GM18870 (cell line): ENCODE measurements around the gene DCLRE1C.
A peak's percentile ranks its signal among the peaks of the same experiment; 100 is the strongest.
"Not testable (repeated sequence)": the region's sequence is repeated elsewhere in the genome, so short reads cannot be mapped to it uniquely, and the experiment has no call there.

Experiments used
- ATAC-seq: cut with Tn5 transposase; IDR thresholded peaks from one replicate; pipeline ENCODE4 v1.9.1; 2021; ENCODE audit warnings: moderate library complexity; ENCODE audit not compliant: unreplicated experiment

The DCLRE1C gene

DNA sequence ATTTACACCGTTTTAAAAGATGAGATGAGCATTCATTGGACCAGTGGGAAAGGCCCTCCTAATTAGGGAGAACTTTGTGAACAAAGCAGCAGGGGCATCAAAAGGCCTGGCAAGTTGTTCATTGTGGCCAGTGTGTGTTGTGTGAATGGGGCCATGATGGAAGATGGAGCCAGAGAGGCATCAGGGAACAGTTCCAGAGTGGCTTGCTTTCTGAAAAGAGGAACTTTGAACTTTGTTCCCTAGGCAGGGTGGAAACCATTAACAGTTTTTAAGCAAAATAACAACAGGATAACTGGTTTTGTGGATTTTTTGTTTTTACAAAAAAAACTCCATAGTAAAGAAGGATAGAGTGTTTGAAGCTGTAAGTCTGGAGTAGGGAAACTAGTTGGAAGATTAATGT lies 62.7 kb downstream of the DCLRE1C start:
- no peak for ATAC-seq

DNA sequence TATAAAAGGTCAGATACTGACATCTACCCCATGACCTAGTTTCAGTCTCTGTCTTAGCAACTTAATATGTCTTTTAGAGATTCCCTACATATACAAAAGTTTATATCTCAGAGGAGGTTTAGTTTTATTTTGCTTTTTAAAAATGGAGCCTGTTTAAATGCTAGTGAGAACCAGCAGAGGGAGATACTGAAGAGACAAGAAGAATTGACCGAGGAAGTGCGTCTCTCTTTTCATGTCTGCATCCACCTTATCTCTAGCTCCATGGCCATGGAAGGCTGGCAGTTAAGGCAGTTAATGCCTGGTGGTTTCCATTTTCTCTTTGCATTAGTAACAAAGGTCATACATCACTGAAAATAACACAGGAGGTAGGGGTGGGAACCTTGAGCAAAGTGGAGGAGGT lies 64.6 kb downstream of the DCLRE1C start:
- ATAC-seq = no peak

DNA sequence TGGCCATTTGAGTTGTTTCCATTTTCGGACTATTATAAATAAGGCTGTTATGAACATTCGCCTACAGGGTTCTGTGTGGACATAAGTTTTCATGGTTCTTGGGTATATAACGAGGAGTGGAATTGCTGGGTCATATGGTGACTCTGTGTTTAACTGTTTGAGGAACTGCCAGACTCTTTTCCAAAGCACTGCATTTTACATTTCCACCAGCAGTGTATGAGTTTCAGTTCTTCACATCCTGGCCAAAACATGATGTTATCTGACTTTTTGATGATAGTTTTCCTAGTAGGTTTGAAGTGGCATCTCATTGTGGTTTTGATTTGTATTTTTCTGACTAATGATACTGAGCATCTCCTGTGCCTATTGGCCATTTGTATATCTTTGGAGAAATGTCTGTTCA lies 69.8 kb downstream of the DCLRE1C start:
- no peak for ATAC-seq

DNA sequence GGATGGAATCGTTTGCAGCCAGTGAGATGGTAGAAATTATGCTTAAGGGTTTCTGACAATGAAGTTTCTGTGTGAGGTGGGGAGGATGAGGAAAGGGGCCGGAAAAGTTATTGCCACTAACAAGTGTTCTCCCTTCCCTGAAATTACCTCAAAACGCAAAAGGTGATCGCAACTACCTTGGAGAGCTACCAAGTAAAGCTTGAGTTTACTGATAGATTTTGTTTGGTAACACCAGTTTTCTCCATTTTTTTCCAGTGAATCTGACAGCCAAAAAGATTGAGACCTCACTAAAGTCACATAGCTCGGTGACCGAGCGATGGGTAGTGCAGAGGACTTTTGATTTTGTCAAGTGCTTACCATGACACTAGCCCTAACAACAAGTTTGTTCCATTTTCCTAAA lies 73.7 kb downstream of the DCLRE1C start:
- ATAC-seq = no peak

DNA sequence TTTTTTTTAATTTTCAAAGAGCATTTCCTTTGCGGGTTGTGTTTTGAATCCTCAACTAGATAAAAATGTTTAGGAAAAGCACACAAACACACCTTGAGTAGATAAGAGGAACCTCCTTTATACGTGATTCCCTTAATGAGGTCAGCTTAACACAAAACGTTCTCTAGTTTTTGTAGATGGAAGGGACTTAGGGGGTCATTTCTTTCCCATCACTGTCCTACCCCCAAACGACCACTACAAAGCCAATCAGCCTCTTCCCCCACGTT lies 74.0 kb downstream of the DCLRE1C start:
- ATAC-seq = no peak

DNA sequence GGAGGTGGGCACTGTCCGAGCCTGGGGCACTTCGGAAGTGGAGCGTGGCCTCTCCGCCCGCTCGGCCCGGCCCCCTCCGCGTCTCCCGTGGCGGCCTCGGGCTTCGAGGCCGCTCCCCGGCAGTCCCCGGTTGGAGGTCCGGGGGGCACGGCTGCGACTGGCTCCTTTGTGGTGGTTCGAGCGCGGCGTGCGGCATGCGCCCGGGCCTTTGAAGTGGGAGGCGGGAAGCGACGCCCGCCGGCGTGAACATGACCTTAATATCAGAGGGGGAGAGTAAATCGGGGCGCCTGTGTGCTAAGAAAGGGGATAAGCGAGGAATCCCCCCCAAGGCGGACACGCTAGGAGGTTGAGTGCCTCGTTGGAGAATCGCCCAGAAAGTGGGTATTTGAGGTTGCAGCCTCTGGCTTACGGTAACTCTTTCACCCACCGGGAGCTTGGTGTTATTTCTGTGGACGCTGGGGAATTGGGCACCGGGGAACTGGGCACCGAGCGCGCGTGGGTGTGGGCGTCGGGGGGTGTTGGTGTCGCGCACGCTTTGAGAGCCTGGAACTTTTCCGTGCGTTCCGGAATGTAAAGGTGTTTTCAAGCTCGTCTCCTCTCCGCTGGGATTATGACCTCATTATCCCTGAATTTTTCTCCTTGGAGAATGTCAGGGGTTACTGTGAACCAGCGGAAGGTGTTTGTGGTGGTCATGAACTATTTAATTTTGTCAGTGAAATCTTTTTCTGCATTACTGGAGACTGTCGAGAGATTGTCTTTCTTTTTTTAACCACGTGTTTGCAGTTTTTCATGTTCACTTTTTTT lies 74.6 kb downstream of the DCLRE1C start:
- ATAC-seq = no peak

DNA sequence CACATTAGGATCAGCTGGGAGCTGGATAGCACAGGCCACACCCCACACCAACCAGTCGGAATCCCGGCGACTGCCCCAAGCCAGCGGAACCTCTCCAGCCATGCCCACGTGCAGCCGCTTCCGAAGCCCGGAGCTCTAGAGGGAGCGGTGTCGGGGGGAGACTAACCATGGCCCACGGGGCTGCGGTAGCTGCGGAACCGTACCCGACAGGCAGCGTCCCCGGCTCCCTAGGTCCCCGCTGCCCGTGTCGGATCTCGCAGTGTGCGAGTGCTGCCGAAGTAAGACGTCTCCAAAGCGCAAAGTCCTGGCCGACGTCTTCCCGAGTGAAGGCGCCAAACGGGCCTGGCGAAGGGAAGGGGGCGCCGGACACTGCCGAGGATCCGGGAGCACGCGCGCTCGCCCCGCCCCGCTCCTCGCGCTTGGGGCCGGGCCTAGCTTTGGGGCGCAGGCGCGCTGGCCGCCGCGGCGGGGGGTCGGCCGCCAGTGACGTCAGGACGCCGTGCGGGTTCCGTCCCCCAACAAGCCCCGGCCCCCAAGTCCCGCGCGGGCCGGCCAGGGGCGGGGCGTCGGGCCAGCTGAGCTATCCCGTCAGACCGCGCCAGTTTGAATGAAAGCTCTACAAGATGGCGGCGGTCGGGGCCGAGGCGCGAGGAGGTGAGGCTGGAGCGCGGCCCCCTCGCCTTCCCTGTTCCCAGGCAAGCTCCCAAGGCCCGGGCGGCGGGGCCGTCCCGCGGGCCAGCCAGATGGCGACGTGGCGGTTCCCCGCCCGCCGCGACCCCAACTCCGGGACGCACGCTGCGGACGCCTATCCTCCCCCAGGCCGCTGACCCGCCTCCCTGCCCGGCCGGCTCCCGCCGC lies 75.4 kb downstream of the DCLRE1C start, which contains the start of gene SUV39H2:
SUV39H2 (plus strand) TSS at position 601 of the 858 bp plus-strand sequence; CDS start at position 624, 23 bp downstream.
- ATAC-seq = peak; percentile 84

DNA sequence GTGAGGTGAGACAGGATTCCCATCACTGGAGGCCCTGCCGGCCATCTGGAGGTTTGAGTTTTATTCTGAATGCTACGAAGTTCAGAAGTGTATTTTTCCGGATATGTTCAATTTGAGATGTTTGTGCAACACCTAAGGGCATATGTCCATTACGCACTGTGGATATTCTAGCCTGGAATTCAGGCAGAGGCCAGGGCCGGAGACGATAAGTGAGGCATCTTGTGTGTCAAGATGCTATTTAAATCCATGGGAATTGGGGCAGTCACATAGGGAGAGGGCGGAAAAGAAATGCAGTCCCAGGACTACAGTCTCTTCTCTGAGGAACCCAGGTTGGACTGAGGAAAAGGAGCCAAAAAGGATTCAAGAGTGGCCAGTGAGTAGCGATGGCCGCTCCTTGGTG lies 77.1 kb downstream of the DCLRE1C start:
- ATAC-seq = no peak

DNA sequence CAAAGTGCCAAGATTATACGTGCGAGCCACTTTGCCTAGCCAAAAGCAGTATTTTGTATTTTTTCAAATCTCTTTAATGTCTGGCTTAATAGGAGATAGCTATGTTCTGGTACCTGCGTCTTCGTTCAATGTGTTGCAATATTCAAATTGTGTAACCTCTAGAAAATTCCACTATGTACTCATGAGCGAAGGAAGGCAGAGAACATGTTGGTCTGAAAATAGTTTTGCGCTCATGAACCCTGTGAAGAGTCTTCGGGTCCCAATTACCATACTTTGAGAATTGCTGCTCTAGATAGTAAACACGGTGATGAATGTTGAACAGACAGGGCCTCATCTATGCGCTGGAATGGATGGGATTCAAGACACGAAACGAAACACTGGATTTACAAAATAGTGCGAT lies 78.0 kb downstream of the DCLRE1C start:
- ATAC-seq = no peak

DNA sequence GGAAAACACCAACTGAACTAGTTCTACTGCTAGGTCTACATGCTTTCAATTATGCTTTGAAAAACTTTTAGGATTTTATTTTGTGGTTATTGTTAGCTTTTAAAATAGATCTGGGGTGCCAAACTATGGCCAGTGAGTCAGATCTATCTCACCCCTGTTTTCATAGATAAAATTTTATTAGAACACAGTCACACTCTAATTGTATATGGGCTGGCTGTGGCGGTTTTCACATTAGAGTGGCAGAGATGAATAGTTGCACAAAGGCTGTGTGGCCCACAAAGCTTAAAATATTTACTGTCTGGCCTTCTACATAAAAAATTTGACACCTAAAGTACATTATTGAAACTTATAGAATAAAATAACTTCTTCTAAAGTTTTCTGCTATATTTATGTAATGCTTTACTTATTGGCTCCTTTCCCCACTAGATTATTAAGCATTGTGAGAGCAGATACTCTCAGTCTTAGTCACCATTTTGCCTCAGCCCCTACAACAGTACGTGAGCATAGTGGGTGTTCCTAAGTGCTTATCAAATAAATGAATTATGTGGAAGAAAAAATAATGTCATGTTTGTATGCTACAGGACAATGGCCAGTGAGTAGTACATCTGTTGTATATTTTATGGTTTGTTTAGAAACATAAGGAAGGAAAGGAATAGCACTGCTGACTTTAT lies 80.7 kb downstream of the DCLRE1C start:
- peak; percentile 40 for ATAC-seq

DNA sequence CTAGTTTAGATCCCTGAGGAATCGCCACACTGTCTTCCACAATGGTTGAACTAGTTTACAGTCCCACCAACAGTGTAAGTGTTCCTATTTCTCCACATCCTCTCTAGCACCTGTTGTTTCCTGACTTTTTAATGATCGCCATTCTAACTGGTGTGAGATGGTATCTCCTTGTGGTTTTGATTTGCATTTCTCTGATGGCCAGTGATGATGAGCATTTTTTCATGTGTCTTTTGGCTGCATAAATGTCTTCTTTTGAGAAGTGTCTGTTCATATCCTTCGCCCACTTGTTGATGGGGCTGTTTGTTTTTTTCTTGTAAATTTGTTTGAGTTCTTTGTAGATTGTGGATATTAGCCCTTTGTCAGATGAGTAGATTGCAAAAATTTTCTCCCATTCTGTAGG lies 89.0 kb downstream of the DCLRE1C start:
- not testable (repeated sequence) for ATAC-seq

DNA sequence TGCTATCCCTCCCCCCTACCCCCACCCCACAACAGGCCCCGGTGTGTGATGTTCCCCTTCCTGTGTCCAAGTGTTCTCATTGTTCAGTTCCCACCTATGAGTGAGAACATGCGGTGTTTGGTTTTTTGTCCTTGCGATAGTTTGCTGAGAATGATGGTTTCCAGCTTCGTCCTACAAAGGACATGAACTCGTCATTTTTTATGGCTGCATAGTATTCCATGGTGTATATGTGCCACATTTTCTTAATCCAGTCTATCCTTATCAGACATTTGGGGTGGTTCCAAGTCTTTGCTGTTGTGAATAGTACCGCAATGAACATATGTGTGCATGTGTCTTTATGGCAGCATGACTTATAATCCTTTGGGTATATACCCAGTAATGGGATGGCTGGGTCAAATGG lies 89.4 kb downstream of the DCLRE1C start:
- not testable (repeated sequence) for ATAC-seq

DNA sequence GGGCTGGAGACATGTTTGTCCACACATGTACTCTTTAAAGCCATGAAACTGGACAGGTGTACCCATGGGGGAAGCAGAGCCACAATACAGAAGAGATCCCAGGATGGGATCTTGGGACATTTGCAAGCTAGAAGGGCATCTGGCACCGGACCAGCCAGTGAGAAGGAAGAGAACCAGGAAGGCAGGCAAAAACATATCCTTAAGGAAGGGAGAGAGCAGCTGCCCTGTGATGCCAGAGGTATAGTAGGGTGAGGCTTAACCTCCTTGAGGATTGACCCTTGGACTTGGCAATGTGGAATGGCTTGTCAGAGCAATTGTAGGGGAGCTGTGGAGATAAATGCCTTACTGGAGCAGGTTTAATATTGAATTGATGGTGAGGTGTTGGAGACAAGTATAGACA lies 93.1 kb downstream of the DCLRE1C start:
- ATAC-seq = no peak

DNA sequence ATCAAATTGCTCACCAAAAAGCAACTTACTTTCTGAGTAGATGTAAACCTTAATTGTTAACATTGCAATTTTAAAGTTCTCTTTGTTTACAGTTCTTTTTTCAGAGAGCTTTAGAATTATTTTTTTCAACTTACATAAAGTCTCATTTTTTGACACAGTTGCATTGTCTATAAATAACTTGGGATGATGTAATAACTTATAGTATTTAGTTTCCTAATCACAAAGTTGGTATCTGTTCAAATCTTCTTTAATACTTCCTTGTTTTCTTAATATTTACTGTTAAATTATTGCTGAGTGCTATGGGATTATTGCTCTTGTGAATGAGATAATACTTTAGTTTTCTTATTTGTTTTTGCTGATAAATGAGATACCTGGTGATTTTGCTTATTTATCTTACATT lies 94.1 kb downstream of the DCLRE1C start:
- ATAC-seq = no peak

DNA sequence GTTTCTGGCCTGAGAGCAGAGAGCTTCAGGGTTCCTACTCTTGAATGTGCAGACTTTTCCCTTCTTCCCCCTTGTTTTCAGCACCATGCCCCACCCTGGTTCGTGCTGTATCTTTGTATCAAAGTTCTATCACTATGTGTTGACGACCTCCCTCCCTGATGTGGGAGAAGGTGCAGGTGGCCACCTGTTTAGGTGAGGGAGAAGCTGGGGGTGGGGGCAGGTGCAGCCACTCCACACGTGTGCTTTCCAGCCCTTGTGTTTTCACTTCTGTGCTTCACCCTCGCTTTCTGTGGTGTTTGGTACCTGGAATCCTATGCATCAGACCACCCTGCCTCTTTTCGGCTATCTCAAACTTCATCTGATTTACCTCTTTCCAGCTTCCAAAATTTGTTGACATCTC lies 94.9 kb downstream of the DCLRE1C start:
- no peak for ATAC-seq

DNA sequence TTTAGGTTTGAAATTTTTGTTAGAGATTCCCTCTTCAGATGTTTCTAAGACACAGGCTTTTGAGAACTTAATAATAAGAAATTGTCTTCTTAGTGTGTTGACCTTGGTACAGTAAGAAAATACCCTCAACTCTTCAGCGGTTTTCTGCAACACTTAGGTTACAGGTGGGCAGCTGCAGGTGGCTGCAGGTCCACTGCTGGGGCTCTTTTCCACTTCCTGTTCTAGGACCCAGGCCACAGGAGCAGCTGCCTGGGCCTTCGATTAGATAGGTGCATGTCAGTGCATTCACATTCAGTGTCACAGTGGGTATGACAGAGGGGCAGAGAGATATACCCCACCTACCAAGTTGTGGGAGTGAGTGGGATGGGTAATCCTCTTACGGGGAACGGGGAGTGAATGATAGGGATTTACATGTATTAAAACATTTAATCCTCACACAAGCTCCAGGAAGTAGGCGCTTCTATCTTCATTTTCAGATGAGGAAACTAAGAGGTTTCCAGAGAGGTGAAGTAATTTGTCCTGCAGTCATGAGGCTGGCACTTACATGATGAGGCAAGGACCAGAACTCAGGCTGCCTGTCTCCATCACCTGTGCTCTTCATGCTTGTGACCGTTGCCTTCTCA lies 95.4 kb downstream of the DCLRE1C start:
- ATAC-seq = no peak

DNA sequence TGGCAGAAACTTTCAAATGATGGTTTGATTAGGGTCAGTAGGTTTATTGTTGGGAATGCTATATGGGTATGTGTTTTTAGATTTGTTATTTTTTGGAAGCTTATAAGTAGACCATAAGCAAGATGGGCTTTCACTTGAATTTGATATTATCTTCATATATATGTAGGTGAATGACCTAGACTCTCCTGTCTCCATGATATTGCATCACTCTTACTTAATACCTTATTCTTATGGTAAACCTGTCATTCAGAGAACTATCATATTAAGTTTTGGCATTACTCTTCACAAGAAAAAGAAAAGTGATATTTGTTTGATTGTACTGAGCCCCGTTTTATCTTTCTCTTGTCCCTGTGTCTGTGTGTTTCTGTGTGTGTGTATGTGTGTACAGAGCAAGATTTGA lies 98.4 kb downstream of the DCLRE1C start:
- no peak for ATAC-seq

DNA sequence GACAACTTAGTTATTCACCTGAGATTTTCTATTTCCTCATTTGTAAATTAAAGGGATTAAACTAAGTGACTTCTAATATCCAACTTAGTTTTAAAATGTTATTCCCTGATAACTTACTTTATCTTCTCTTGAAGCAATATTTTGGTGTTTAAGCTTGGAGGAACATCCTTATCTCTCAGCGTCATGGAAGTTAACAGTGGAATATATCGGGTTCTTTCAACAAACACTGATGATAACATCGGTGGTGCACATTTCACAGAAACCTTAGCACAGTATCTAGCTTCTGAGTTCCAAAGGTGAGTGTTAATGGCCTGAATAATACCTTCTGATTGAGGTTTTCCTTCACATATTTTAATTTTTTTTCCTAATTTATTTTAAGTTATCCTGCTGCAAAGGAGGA lies 101.7 kb downstream of the DCLRE1C start:
- ATAC-seq = no peak
